Stimulated activated CD4-positive, alpha-beta T cell treated with anti-CD3 and anti-CD28 coated beads, Interleukin-2, amount 100 ng/mL, for 4 hours (primary cell): ENCODE measurements around the gene ZNF335.
"Not testable (repeated sequence)": the region's sequence is repeated elsewhere in the genome, so short reads cannot be mapped to it uniquely, and the experiment has no call there.

Experiments used
- DNase-seq: peaks from one replicate; pipeline ENCODE4 v3.0.0-alpha.2; 2020; ENCODE audit warnings: low read depth

The ZNF335 gene

GRCh38 chr20:45910670-45911485 lies 61.1 kb downstream of the ZNF335 start:
- DNase-seq: peak; percentile 79

- no peak for DNase-seq
Measured at GRCh38 chr20:45909817-45910669, 62.0 kb downstream of the ZNF335 start.

GRCh38 chr20:45909336-45909808 lies 62.6 kb downstream of the ZNF335 start:
- DNase-seq: no peak

- DNase-seq: no peak
Measured at GRCh38 chr20:45908084-45908483, 63.9 kb downstream of the ZNF335 start.

GRCh38 chr20:45907219-45907948 lies 64.6 kb downstream of the ZNF335 start:
- DNase-seq: no peak

- no peak for DNase-seq
Measured at GRCh38 chr20:45905505-45906079, 66.4 kb downstream of the ZNF335 start.

GRCh38 chr20:45904583-45905504 lies 67.2 kb downstream of the ZNF335 start:
- DNase-seq: no peak

GRCh38 chr20:45902199-45902701 lies 69.8 kb downstream of the ZNF335 start:
- DNase-seq: no peak

GRCh38 chr20:45901332-45901731 lies 70.7 kb downstream of the ZNF335 start:
- not testable (repeated sequence) for DNase-seq

GRCh38 chr20:45899046-45899835 lies 72.8 kb downstream of the ZNF335 start:
- DNase-seq: no peak
